Liver (tissue), 9 donors: ENCODE measurements around the gene ZNF544. TPM values are rescaled to one million over a fixed set of nuclear protein-coding genes. Genes with fewer than 3 reads are reported as not detected.
A peak's percentile ranks its signal among the peaks of the same experiment; 100 is the strongest.

Experiments
- DNase-seq: peaks from one replicate; pipeline ENCODE4 v3.0.0-alpha.2; 2017; ENCODE audit warnings: low spot score
- H3K27ac ChIP-seq, 2 donors: one replicate each; pipeline ENCODE4 v1.7.0; 2013; ENCODE audit warnings: inconsistent platforms in 2 of 2, low read length in 2 of 2, control low read depth in 1 of 2, low read depth in 1 of 2, mild to moderate bottlenecking in 1 of 2
- H3K27me3 ChIP-seq, 4 donors: one replicate each; pipeline versions ENCODE4 v1.6.1 to v1.7.0; 2013; ENCODE audit warnings: low read length in 3 of 4, inconsistent platforms in 1 of 4, mild to moderate bottlenecking in 1 of 4, moderate library complexity in 1 of 4; ENCODE audit not compliant: control insufficient read depth in 4 of 4, insufficient read depth in 4 of 4
- H3K36me3 ChIP-seq, 4 donors: one replicate each; pipeline versions ENCODE4 v1.6.1 to v1.7.0; 2013; ENCODE audit warnings: low read length in 3 of 4, mild to moderate bottlenecking in 3 of 4, low read depth in 1 of 4, moderate library complexity in 1 of 4; ENCODE audit not compliant: control insufficient read depth in 4 of 4, insufficient read depth in 3 of 4
- H3K4me1 ChIP-seq, 4 donors: one replicate each; pipeline versions ENCODE4 v1.6.1 to v1.7.0; 2013; ENCODE audit warnings: low read length in 3 of 4, mild to moderate bottlenecking in 3 of 4, moderate library complexity in 1 of 4; ENCODE audit not compliant: control insufficient read depth in 4 of 4, insufficient read depth in 4 of 4
- H3K4me3 ChIP-seq, 3 donors: one replicate each; pipeline versions ENCODE4 v1.6.1 to v1.7.0; 2013; ENCODE audit warnings: low read length in 3 of 3, control low read depth in 1 of 3, low read depth in 1 of 3, mild to moderate bottlenecking in 1 of 3
- H3K9ac ChIP-seq, 2 donors: one replicate each; pipeline ENCODE4 v1.7.0; 2013; ENCODE audit warnings: low read length in 2 of 2, mild to moderate bottlenecking in 2 of 2, moderate library complexity in 2 of 2, control low read depth in 1 of 2, low read depth in 1 of 2
- H3K9me3 ChIP-seq, 4 donors: one replicate each; pipeline versions ENCODE4 v1.6.1 to v1.7.0; 2013; ENCODE audit warnings: low read length in 3 of 4; ENCODE audit not compliant: control insufficient read depth in 4 of 4
- ATF3 ChIP-seq: IDR thresholded peaks from 2 replicates; pipeline ENCODE4 v1.6.1; 2016; ENCODE audit warnings: antibody characterized with exemption
- EGR1 ChIP-seq, 2 donors: IDR thresholded peaks; 2 replicates each; pipeline ENCODE4 v1.6.1; 2016 to 2018; ENCODE audit warnings: antibody characterized with exemption in 2 of 2, low read depth in 2 of 2
- FOXA1 ChIP-seq: IDR thresholded peaks from 2 replicates; pipeline ENCODE4 v1.6.1; 2016; ENCODE audit warnings: antibody characterized with exemption
- FOXA2 ChIP-seq: IDR thresholded peaks from 2 replicates; pipeline ENCODE4 v1.6.1; 2016; ENCODE audit warnings: antibody characterized with exemption
- GABPA ChIP-seq, 2 donors: IDR thresholded peaks in 1 of 2; conservative IDR thresholded peaks in 1 of 2; 2 replicates each; pipeline ENCODE4 v1.6.1; 2016; ENCODE audit warnings: antibody characterized with exemption in 2 of 2, mild to moderate bottlenecking in 1 of 2, moderate library complexity in 1 of 2
- HNF4A ChIP-seq, 2 donors: conservative IDR thresholded peaks; 2 replicates each; pipeline ENCODE4 v1.6.1; 2016; ENCODE audit warnings: antibody characterized with exemption in 2 of 2, mild to moderate bottlenecking in 2 of 2
- HNF4G ChIP-seq: IDR thresholded peaks from 2 replicates; pipeline ENCODE4 v1.6.1; 2016; ENCODE audit warnings: antibody characterized with exemption
- JUND ChIP-seq, 2 donors: IDR thresholded peaks; 2 replicates each; pipeline ENCODE4 v1.6.1; 2016; ENCODE audit warnings: antibody characterized with exemption in 2 of 2
- RAD21 ChIP-seq, 2 donors: IDR thresholded peaks; 2 replicates each; pipeline ENCODE4 v1.6.1; 2016; ENCODE audit warnings: antibody characterized with exemption in 2 of 2, mild to moderate bottlenecking in 2 of 2
- REST ChIP-seq: IDR thresholded peaks from 2 replicates; pipeline ENCODE4 v1.6.1; 2016; ENCODE audit warnings: antibody characterized with exemption, mild to moderate bottlenecking
- TAF1 ChIP-seq: conservative IDR thresholded peaks from 2 replicates; pipeline ENCODE4 v1.6.1; 2016; ENCODE audit warnings: antibody characterized with exemption, mild to moderate bottlenecking
- YY1 ChIP-seq: IDR thresholded peaks from 2 replicates; pipeline ENCODE4 v1.6.1; 2016; ENCODE audit warnings: antibody characterized with exemption, mild to moderate bottlenecking
- ZBTB33 ChIP-seq: IDR thresholded peaks from 2 replicates; pipeline ENCODE4 v1.6.1; 2016; ENCODE audit warnings: antibody characterized with exemption
- WGBS: extraction: QIAGEN DNeasy Blood & Tissue Kit; methylation state at CpG from one replicate; pipeline ENCODE4 v1.1.7; 2013; 5-methylcytosine and 5-hydroxymethylcytosine counted together
- polyA plus RNA-seq, 2 donors: library from polyadenylated mRNA; stranded (reverse) in 1 of 2; unstranded in 1 of 2; fragments of 200-250 nt in 1 of 2; fragments of >200 nt in 1 of 2; fragmentation: Nextera tagmentation in 1 of 2; extraction: Ambion mirVana in 1 of 2; gene quantifications; one replicate each; pipeline versions ENCODE4 v1.2.1 to v1.2.3, GENCODE V29; 2013 to 2015
- total RNA-seq, 2 donors: library from RNA; depleted of rRNA; stranded (reverse); fragments of >200 nt; gene quantifications; one replicate each; pipeline ENCODE4 v1.2.3, GENCODE V29; 2014
- donor health status: healthy.
- donor health status: healthy.
- donor health status: healthy.
- donor health status: healthy.
- donor health status: healthy.

ZNF544 gene
- total and polyA plus RNA-seq, 4 donors: 2.5 to 25.2 (median 11.3) TPM

- no peak for TF ChIP-seq ZBTB33
Observed at GRCh38 chr19:58300620-58301019, 71.9 kb downstream of the ZNF544 start (continued).

GRCh38 chr19:58304255-58304654, 75.5 kb downstream of the ZNF544 start:
- Histone ChIP-seq H3K36me3 (peaks cover 4 to 29% (median 18%) of the 10 kb centered on the region in 4 donors), H3K27ac (no peak overlapping the region), H3K4me3 (peak overlapping the region in 1 of 3 donors; percentile 67), H3K4me1 (peaks cover 4 to 16% (median 15%) of the 10 kb centered on the region in 4 donors), H3K9me3 (peaks cover 5 to 19% (median 12%) of the 10 kb centered on the region in 4 donors), H3K27me3 (no peaks in the 10 kb centered on the region), H3K9ac (no peak overlapping the region)
- no peak for TF ChIP-seq YY1
- no peak for TF ChIP-seq FOXA1
- no peak for TF ChIP-seq ATF3
- no peak for TF ChIP-seq EGR1 (IDR thresholded peaks at IDR 0.05; ENCODE audit: low read depth in 2 of 2)
- no peak for TF ChIP-seq JUND (IDR thresholded peaks at IDR 0.05)
- TF ChIP-seq TAF1: no peak
- TF ChIP-seq HNF4G: no peak
- TF ChIP-seq FOXA2: no peak
- TF ChIP-seq REST: no peak
- TF ChIP-seq RAD21 (IDR thresholded peaks at IDR 0.05): no peak
- TF ChIP-seq HNF4A (conservative IDR thresholded peaks at IDR 0.05): no peak
- DNase-seq: no peak
- 90% methylated on average over 7 of the region's 7 CpGs for WGBS

GRCh38 chr19:58304748-58305064, 76.0 kb downstream of the ZNF544 start:
- TF ChIP-seq GABPA (IDR thresholded peaks at IDR 0.05 in 1 of 2, conservative IDR thresholded peaks at IDR 0.05 in 1 of 2) (no peak), ZBTB33 (no peak), YY1 (no peak), EGR1 (IDR thresholded peaks at IDR 0.05; ENCODE audit: low read depth in 2 of 2) (no peak), JUND (IDR thresholded peaks at IDR 0.05) (no peak), FOXA1 (no peak)
- Histone ChIP-seq H3K9me3 (peaks cover 5 to 18% (median 11%) of the 10 kb centered on the region in 4 donors), H3K4me1 (peaks cover 4 to 16% (median 15%) of the 10 kb centered on the region in 4 donors), H3K4me3 (peak overlapping the region; percentile 52 to 78 (median 67)), H3K36me3 (peaks cover 5 to 34% (median 20%) of the 10 kb centered on the region in 4 donors), H3K9ac (peak overlapping the region; percentile 15 to 63), H3K27ac (peak overlapping the region in 1 of 2 donors; percentile 50), H3K27me3 (no peaks in the 10 kb centered on the region)
- DNase-seq: no peak
- 24% methylated on average over 7 of the region's 7 CpGs for WGBS
